ENCODE results near the gene PRKN.

Gene PRKN

GRCh38 chr6:161493576-161494118, 1233.9 kb downstream of the PRKN start:
- no peak for DNase-seq (ENCODE audit: low read depth)

DNA sequence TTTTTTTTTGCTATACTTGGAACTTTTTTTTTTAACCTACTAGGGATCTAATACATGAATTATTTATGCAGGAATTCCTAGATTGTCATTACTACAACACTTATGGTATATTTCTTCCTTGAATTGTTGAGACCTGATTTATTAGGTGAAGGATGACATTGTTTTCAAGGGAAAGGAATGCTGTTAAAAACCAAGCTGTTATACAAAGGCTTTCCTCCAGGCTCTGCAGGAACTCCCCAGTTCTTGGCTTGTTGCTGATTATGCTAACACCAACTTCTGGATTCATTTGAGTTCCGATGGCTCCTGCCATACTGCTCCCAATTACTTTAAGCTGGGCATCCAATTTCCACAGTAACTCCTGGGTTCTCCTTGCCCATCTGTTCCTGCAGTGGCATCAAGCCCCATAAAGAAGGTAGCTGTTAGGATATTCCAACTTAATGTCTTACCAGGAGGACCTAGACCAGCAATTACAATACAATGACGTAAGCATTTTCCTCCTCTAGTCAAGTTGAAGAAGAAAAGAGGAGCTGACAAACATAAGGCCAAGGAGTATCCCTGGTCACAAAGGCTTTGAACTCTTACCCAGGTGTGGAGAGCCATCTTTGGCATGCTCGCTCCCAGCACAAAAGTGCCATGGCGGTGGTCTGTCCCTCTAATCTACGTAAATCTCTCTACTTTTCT, 1237.8 kb downstream of the PRKN start:
- DNase-seq (ENCODE audit: low read depth): no peak

GRCh38 chr6:161487694-161488093, 1239.9 kb downstream of the PRKN start:
- DNase-seq (ENCODE audit: low read depth): no peak

DNA sequence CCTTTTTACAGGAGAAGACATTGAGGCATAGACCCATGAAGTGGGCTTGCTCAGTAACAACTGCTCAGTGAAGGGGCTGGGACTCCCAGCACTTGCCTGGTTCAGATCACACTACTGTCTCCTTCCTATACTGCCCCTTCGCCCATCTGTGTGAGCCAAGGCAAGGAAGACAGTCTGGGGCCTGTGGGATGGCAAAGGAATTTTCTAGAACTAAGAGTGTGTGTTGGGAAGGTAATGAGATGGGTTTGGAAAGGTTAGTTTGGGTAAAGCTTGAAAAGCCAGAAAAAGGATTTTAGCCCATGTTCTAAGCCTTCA, 1240.4 kb downstream of the PRKN start:
- DNase-seq (ENCODE audit: low read depth): no peak

DNA sequence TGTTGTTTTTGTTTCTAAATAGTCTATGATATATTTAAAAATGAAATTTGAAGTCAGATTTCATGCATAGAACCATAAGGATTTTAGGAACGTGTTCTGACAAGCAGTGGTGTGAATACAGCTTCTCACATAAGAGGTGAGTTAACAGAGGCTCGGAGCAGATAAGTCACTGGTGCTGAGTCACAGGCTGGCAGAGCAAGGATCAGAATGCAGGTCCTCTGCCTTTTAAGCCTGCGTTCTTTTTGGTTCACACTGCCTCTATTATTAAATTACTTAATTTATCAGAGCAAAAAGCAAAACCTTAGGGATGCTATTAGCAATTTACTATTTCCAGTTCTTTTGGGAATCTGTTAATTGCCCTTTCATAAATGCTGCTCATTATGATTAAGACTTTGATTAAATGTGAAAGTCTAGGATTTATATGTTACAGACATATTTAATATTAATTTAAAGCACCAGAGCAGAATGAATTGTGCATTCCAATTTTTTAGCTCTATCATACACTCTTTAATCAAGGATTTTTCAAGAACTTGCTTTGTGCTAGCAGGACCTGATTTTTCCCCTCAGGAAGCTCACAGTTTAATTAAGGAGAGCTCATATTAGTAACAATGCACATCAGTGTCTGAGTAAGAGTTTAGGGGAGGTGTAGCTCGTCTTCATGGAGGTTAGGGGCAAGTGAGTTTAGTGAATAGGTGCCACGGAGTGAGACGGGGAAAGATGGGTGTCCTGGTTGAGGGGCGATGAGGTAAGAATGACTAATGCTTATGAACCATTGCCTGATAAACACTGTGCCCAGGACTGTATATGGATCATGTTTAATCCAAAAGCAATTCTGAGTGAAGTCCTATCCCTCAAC, 1241.0 kb downstream of the PRKN start:
- DNase-seq (ENCODE audit: low read depth): peak; percentile 23

- DNase-seq (ENCODE audit: low read depth): no peak
Observed at GRCh38 chr6:161482517-161482858, 1245.1 kb downstream of the PRKN start.

GRCh38 chr6:161481786-161482516, 1245.6 kb downstream of the PRKN start:
- DNase-seq (ENCODE audit: low read depth): no peak

GRCh38 chr6:161480421-161481155, 1247.0 kb downstream of the PRKN start:
- no peak for DNase-seq (ENCODE audit: low read depth)

DNA sequence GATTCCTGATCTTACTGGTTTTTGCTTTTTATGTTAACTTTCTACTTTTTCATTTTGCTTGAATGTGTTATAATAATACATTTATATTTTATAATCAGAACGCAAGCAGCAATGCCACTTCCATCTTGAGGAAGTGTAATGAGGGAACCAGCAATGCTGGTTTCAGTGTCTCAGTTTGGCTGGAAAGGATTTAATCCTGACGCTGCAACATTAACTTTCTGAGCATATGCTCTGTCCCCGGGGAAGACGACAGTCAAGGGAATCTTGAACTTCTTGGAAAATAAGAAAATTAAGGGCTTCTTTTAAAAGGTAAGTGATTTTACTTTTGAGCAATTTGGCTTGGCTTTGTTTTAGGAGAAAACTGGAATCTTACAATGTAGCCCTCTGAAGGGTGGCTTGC, 1248.2 kb downstream of the PRKN start:
- DNase-seq (ENCODE audit: low read depth): no peak

DNA sequence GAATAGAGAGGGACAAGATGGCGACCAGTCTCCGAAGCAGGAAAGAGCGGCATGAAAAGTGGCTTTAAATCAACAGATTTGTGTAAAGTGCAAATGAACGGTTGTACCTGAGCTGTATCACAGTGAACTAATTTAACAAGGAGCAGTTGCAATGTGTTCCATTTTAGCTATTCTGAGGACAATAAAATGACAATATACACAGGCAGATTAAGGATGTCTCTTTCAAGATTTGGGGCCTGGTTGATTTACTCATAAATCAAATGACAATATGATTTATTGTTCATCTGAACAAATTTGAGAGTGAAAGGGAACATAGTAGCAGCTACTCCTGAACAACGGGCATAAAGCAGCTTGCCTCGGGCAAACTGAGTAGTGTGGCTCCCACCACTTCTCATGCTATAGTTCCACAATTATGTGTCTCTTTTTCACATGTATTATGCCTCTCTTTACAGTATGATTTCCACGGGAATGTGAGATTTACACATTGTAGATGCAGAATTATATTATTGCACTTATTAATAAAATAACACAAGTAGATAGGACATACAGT, 1249.6 kb downstream of the PRKN start:
- DNase-seq (ENCODE audit: low read depth): no peak

- no peak for DNase-seq (ENCODE audit: low read depth)
Observed at GRCh38 chr6:161476711-161477110, 1250.9 kb downstream of the PRKN start.

- no peak for DNase-seq (ENCODE audit: low read depth)
Observed at GRCh38 chr6:161465403-161465802, 1262.2 kb downstream of the PRKN start.

DNA sequence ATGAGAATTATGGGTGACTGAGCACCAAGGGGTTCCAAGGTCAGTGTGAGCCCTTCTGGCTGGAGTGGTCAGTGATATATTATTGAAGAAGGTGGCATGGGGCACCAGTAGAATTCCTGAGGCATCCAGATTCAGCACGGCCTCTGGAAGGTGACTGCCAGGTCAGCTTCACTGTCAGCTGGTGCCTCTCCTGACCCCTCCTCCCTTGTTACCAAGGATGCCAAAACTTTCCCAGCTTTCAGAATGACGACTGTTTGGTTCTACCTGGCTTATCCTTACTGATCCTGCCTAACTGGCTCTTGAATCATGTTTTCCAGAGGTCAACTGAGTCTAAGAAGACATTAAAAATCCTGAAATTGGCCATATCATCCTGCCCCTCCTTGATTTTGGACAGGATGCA, 1264.5 kb downstream of the PRKN start:
- DNase-seq (ENCODE audit: low read depth): no peak

DNA sequence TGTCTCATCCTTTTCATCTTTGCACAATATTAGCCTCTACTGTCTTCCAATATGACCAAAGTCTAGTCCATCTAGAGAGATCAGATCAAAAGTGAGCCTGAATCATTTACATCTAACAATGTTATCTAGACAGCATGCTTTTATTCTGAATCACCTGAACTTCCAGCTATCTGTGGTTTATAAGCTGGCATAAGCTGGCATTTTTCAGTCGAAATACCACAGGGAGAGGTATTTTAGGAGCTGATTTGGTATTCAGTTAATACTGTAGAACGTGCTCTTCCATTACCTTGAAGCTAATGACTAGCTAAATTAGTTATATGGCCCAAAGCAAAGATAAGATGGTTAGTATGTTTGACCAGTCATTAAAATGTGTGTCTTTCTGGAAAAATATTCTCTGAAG, 1265.4 kb downstream of the PRKN start:
- DNase-seq (ENCODE audit: low read depth): no peak

- no peak for DNase-seq (ENCODE audit: low read depth)
Observed at GRCh38 chr6:161459008-161459615, 1268.5 kb downstream of the PRKN start.

- no peak for DNase-seq (ENCODE audit: low read depth)
Observed at GRCh38 chr6:161458201-161458951, 1269.2 kb downstream of the PRKN start.

- DNase-seq (ENCODE audit: low read depth): no peak
Observed at GRCh38 chr6:161455848-161456247, 1271.7 kb downstream of the PRKN start.

DNA sequence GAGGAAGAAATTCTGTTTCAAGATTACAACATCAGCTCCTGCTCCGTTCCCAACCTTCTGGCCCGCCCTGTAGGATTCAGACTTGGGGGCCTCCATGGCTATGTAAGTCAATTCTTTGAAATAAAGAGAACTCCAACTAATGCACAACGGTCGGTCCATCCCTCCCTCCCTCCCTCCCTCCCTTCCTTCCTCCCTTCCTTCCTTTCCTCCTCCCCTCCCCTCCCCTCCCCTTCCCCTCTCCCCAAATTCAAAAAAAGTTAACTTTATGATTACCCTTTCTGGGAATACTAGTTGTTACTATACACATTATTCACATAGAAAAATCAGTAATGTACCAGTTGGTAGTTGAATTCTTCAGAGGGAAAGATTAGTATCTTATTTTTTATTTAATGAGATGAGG, 1274.0 kb downstream of the PRKN start:
- DNase-seq (ENCODE audit: low read depth): no peak

GRCh38 chr6:161452241-161452640, 1275.3 kb downstream of the PRKN start:
- DNase-seq (ENCODE audit: low read depth): no peak

- no peak for DNase-seq (ENCODE audit: low read depth)
Observed at GRCh38 chr6:161449521-161449920, 1278.0 kb downstream of the PRKN start.

GRCh38 chr6:161446949-161447348, 1280.6 kb downstream of the PRKN start:
- DNase-seq (ENCODE audit: low read depth): no peak

Measured in non-pigmented ciliary epithelial cell (primary cell).